Measurements from ENCODE around the gene ST14.

Gene ST14

DNA sequence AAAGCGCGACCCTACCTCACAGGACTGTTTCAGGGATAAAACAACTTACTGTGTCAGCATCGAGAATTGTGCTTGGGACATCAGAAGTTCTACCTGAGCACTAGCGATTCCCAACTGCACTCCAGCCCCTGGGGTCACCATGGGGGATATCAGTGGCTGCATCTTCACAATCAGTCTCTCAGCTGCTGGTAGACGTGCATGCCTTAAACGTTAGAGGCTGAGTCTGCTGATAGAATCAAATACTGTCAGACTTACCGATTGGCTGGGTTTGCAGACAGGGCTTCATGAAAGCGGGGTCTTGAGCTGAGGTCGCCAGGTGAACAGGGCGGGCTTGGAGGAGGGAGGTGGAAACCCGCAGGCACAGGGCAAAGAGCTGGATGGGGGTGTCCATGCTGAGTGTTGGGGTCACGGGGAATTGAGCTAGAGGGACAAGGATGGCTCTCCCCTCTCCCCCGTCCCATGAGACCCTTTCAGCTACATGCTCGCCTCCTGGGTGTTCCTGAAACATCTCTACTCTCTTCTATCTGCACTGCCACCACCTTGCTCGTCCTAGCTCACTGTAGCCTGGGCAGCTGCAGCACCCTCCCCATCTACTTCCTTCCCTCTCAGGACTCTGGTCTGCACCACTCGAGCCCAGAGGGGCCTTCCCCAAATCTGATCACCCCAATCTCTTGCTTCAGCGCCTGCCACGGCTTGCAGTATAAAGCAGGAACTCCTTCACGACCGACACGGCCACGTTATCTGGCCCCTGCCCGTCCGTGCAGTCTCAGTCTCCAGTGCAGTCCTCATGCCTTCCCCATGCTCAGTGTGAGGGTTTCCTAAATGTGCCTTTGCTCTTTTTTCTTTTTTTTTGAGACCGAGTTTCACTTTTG is 43.5 kb downstream of the ST14 start:
- H3K9ac ChIP-seq (ENCODE audit: low read length): no peak overlapping the region
- no peaks in the 10 kb centered on the region for H3K27me3 ChIP-seq (ENCODE audit: insufficient read depth, low read length, poor library complexity)
- no peak for DNase-seq
- H3K79me1 ChIP-seq (ENCODE audit: low read length): no peaks in the 10 kb centered on the region
- H3K36me3 ChIP-seq (ENCODE audit: control insufficient read depth, insufficient read depth, low read length): no peaks in the 10 kb centered on the region
- no peak overlapping the region for H3K4me2 ChIP-seq (ENCODE audit: low read length)
- H3K56ac ChIP-seq (ENCODE audit: low read length): no peak overlapping the region
- no peak overlapping the region for H4K5ac ChIP-seq (ENCODE audit: low read length)
- no peaks in the 10 kb centered on the region for H3K79me2 ChIP-seq (ENCODE audit: control insufficient read depth, insufficient read depth, low read length)
- H3K4me3 ChIP-seq (ENCODE audit: low read length): no peak overlapping the region
- H3K4me1 ChIP-seq (ENCODE audit: control insufficient read depth, low read depth, low read length): no peaks in the 10 kb centered on the region
- no peak overlapping the region for H3K27ac ChIP-seq (ENCODE audit: low read depth, low read length)
- H3K23ac ChIP-seq (ENCODE audit: low read length): no peak overlapping the region
- no peak overlapping the region for H3K18ac ChIP-seq (ENCODE audit: low read length)
- H2BK15ac ChIP-seq (replicated peaks; ENCODE audit: low read depth): no peak overlapping the region
- no peak overlapping the region for H3K4ac ChIP-seq (ENCODE audit: low read depth, low read length)
- no CpG with 5 or more reads among the region's 25 CpGs for WGBS (ENCODE audit: extremely low coverage, insufficient coverage, low lambda C conversion rate)
- no peak overlapping the region for H2AK5ac ChIP-seq (ENCODE audit: low read length)
- no peak overlapping the region for H2BK120ac ChIP-seq (ENCODE audit: low read depth, low read length)
- H2BK5ac ChIP-seq (ENCODE audit: low read length): no peak overlapping the region
- H4K8ac ChIP-seq (ENCODE audit: low read depth, low read length): no peak overlapping the region

GRCh38 chr11:130203766-130204702 is 44.5 kb downstream of the ST14 start:
- no peaks in the 10 kb centered on the region for H3K4me1 ChIP-seq (ENCODE audit: control insufficient read depth, low read depth, low read length)
- no peak overlapping the region for H4K8ac ChIP-seq (ENCODE audit: low read depth, low read length)
- no peak overlapping the region for H2BK15ac ChIP-seq (replicated peaks; ENCODE audit: low read depth)
- no peak overlapping the region for H3K18ac ChIP-seq (ENCODE audit: low read length)
- H3K4me3 ChIP-seq (ENCODE audit: low read length): no peak overlapping the region
- H3K4ac ChIP-seq (ENCODE audit: low read depth, low read length): no peak overlapping the region
- H2AK5ac ChIP-seq (ENCODE audit: low read length): no peak overlapping the region
- no peak overlapping the region for H3K27ac ChIP-seq (ENCODE audit: low read depth, low read length)
- no peak overlapping the region for H3K56ac ChIP-seq (ENCODE audit: low read length)
- no peak for DNase-seq
- WGBS (ENCODE audit: extremely low coverage, insufficient coverage, low lambda C conversion rate): no CpG with 5 or more reads among the region's 27 CpGs
- H3K23ac ChIP-seq (ENCODE audit: low read length): no peak overlapping the region
- no peaks in the 10 kb centered on the region for H3K36me3 ChIP-seq (ENCODE audit: control insufficient read depth, insufficient read depth, low read length)
- H3K4me2 ChIP-seq (ENCODE audit: low read length): no peak overlapping the region
- H2BK120ac ChIP-seq (ENCODE audit: low read depth, low read length): no peak overlapping the region
- H3K79me2 ChIP-seq (ENCODE audit: control insufficient read depth, insufficient read depth, low read length): no peaks in the 10 kb centered on the region
- no peaks in the 10 kb centered on the region for H3K27me3 ChIP-seq (ENCODE audit: insufficient read depth, low read length, poor library complexity)
- H3K79me1 ChIP-seq (ENCODE audit: low read length): no peaks in the 10 kb centered on the region
- H4K5ac ChIP-seq (ENCODE audit: low read length): no peak overlapping the region
- no peak overlapping the region for H2BK5ac ChIP-seq (ENCODE audit: low read length)
- H3K9ac ChIP-seq (ENCODE audit: low read length): no peak overlapping the region

GRCh38 chr11:130204703-130205095 is 45.1 kb downstream of the ST14 start:
- no peak overlapping the region for H3K4me2 ChIP-seq (ENCODE audit: low read length)
- H2BK5ac ChIP-seq (ENCODE audit: low read length): no peak overlapping the region
- H3K4ac ChIP-seq (ENCODE audit: low read depth, low read length): no peak overlapping the region
- no peak overlapping the region for H2BK15ac ChIP-seq (replicated peaks; ENCODE audit: low read depth)
- H2AK5ac ChIP-seq (ENCODE audit: low read length): no peak overlapping the region
- no peak overlapping the region for H3K18ac ChIP-seq (ENCODE audit: low read length)
- no peaks in the 10 kb centered on the region for H3K79me1 ChIP-seq (ENCODE audit: low read length)
- H3K4me3 ChIP-seq (ENCODE audit: low read length): no peak overlapping the region
- DNase-seq: no peak
- no peaks in the 10 kb centered on the region for H3K79me2 ChIP-seq (ENCODE audit: control insufficient read depth, insufficient read depth, low read length)
- H3K56ac ChIP-seq (ENCODE audit: low read length): no peak overlapping the region
- WGBS (ENCODE audit: extremely low coverage, insufficient coverage, low lambda C conversion rate): no CpG with 5 or more reads among the region's 11 CpGs
- H3K27ac ChIP-seq (ENCODE audit: low read depth, low read length): no peak overlapping the region
- no peaks in the 10 kb centered on the region for H3K36me3 ChIP-seq (ENCODE audit: control insufficient read depth, insufficient read depth, low read length)
- no peak overlapping the region for H3K23ac ChIP-seq (ENCODE audit: low read length)
- H3K27me3 ChIP-seq (ENCODE audit: insufficient read depth, low read length, poor library complexity): no peaks in the 10 kb centered on the region
- no peak overlapping the region for H4K8ac ChIP-seq (ENCODE audit: low read depth, low read length)
- no peaks in the 10 kb centered on the region for H3K4me1 ChIP-seq (ENCODE audit: control insufficient read depth, low read depth, low read length)
- no peak overlapping the region for H3K9ac ChIP-seq (ENCODE audit: low read length)
- no peak overlapping the region for H4K5ac ChIP-seq (ENCODE audit: low read length)
- no peak overlapping the region for H2BK120ac ChIP-seq (ENCODE audit: low read depth, low read length)

DNA sequence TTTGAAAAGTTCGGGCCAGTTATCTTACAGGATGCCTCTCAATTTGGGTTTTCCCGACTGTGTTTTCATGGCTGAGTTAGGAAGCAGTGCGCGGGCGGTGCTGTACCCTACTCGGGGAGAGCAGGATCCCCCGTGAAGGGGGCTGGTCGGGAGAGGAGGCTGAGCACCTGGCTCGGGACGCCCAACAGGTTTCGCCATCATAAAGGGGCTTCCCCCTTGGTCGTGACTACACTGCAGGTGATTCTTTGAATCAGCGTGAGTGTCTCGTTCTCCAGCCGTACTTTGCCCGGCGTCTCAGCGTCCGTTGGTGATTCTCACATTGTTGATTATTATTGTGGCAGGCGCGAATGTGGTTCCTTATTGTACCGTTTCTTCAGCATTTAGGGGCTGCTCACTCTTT is 46.6 kb downstream of the ST14 start:
- H3K27ac ChIP-seq (ENCODE audit: low read depth, low read length): no peak overlapping the region
- no CpG with 5 or more reads among the region's 22 CpGs for WGBS (ENCODE audit: extremely low coverage, insufficient coverage, low lambda C conversion rate)
- no peak for DNase-seq

DNA sequence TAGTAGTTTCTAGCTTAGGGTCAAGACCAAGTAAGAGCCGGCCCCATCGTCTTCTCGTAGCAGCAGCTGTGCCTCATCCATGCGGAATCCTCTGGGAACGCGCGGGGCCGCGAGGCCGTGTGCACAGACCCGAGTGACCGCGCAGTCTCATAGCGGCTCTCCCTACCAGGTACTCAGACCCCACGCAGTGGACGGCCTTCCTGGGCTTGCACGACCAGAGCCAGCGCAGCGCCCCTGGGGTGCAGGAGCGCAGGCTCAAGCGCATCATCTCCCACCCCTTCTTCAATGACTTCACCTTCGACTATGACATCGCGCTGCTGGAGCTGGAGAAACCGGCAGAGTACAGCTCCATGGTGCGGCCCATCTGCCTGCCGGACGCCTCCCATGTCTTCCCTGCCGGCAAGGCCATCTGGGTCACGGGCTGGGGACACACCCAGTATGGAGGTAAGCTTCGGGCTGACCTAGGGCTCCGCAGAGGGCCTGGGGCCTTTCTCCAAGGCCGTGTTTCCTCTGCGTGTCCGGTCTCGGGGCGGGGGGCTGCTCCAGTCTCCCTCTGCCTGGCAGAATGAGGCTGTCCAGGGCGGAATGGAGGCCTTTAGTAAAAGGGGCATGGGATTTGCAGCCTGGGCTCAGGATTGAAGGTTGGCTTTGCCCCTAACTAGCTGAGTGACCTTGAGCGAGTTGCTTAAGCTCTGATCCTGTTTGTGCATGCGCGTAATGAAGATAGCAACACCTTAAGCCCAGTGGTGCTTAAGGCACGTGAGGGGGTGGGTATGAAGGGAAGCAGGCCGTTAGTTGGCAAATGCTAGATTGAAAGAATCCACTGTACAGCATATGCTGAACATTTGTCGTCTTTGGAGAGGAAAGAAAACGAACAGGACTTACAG is 48.9 kb downstream of the ST14 start:
- Histone ChIP-seq H2BK15ac (replicated peaks; ENCODE audit: low read depth) (no peak overlapping the region), H3K27ac (ENCODE audit: low read depth, low read length) (no peak overlapping the region), H3K18ac (ENCODE audit: low read length) (no peak overlapping the region), H3K23ac (ENCODE audit: low read length) (no peak overlapping the region), H4K8ac (ENCODE audit: low read depth, low read length) (no peak overlapping the region), H3K79me1 (ENCODE audit: low read length) (no peaks in the 10 kb centered on the region), H3K79me2 (ENCODE audit: control insufficient read depth, insufficient read depth, low read length) (no peaks in the 10 kb centered on the region), H3K4me3 (ENCODE audit: low read length) (no peak overlapping the region), H3K4ac (ENCODE audit: low read depth, low read length) (no peak overlapping the region), H3K56ac (ENCODE audit: low read length) (no peak overlapping the region), H3K27me3 (ENCODE audit: insufficient read depth, low read length, poor library complexity) (no peaks in the 10 kb centered on the region), H3K36me3 (ENCODE audit: control insufficient read depth, insufficient read depth, low read length) (no peaks in the 10 kb centered on the region), H2BK5ac (ENCODE audit: low read length) (no peak overlapping the region), H3K9ac (ENCODE audit: low read length) (no peak overlapping the region), H2BK120ac (ENCODE audit: low read depth, low read length) (no peak overlapping the region), H4K5ac (ENCODE audit: low read length) (no peak overlapping the region), H3K4me2 (ENCODE audit: low read length) (no peak overlapping the region), H2AK5ac (ENCODE audit: low read length) (no peak overlapping the region), H3K4me1 (ENCODE audit: control insufficient read depth, low read depth, low read length) (no peaks in the 10 kb centered on the region)
- no peak for DNase-seq
- WGBS (ENCODE audit: extremely low coverage, insufficient coverage, low lambda C conversion rate): no CpG with 5 or more reads among the region's 45 CpGs

More for the DNA sequence above, 46.6 kb downstream of the ST14 start:
- no peaks in the 10 kb centered on the region for H3K4me1 ChIP-seq (ENCODE audit: control insufficient read depth, low read depth, low read length)
- H2AK5ac ChIP-seq (ENCODE audit: low read length): no peak overlapping the region
- H2BK15ac ChIP-seq (replicated peaks; ENCODE audit: low read depth): no peak overlapping the region
- no peaks in the 10 kb centered on the region for H3K79me2 ChIP-seq (ENCODE audit: control insufficient read depth, insufficient read depth, low read length)
- H3K4me3 ChIP-seq (ENCODE audit: low read length): no peak overlapping the region
- H2BK5ac ChIP-seq (ENCODE audit: low read length): no peak overlapping the region
- no peak overlapping the region for H4K5ac ChIP-seq (ENCODE audit: low read length)
- no peak overlapping the region for H2BK120ac ChIP-seq (ENCODE audit: low read depth, low read length)
- H3K36me3 ChIP-seq (ENCODE audit: control insufficient read depth, insufficient read depth, low read length): no peaks in the 10 kb centered on the region
- H3K4me2 ChIP-seq (ENCODE audit: low read length): no peak overlapping the region
- no peaks in the 10 kb centered on the region for H3K79me1 ChIP-seq (ENCODE audit: low read length)
- no peak overlapping the region for H3K9ac ChIP-seq (ENCODE audit: low read length)
- no peak overlapping the region for H3K23ac ChIP-seq (ENCODE audit: low read length)
- no peak overlapping the region for H3K4ac ChIP-seq (ENCODE audit: low read depth, low read length)
- H3K27me3 ChIP-seq (ENCODE audit: insufficient read depth, low read length, poor library complexity): no peaks in the 10 kb centered on the region
- no peak overlapping the region for H4K8ac ChIP-seq (ENCODE audit: low read depth, low read length)
- H3K56ac ChIP-seq (ENCODE audit: low read length): no peak overlapping the region
- H3K18ac ChIP-seq (ENCODE audit: low read length): no peak overlapping the region
